HUES6 (cell line): ENCODE results near the gene PIP5K1B.

ENCODE experiments used
- H3K27ac ChIP-seq: 2 replicates; pipeline ENCODE4 v1.7.0; 2013; ENCODE audit warnings: low read depth, mild to moderate bottlenecking, low read length, inconsistent platforms
- H3K27me3 ChIP-seq: 2 replicates; pipeline ENCODE4 v1.6.1; 2013; ENCODE audit warnings: low read length; ENCODE audit not compliant: control insufficient read depth, insufficient read depth
- H3K36me3 ChIP-seq: 2 replicates; pipeline ENCODE4 v1.6.1; 2013; ENCODE audit warnings: low read length; ENCODE audit not compliant: control insufficient read depth, insufficient read depth
- H3K4me1 ChIP-seq: 2 replicates; pipeline ENCODE4 v1.6.1; 2013; ENCODE audit warnings: low read length; ENCODE audit not compliant: control insufficient read depth, insufficient read depth
- H3K4me3 ChIP-seq: 2 replicates; pipeline ENCODE4 v1.5.1; 2013; ENCODE audit warnings: low read depth, low read length
- H3K9ac ChIP-seq: one replicate; pipeline ENCODE4 v1.6.1; 2013; ENCODE audit warnings: mild to moderate bottlenecking, low read length
- H3K9me3 ChIP-seq: 2 replicates; pipeline ENCODE4 v1.6.1; 2013; ENCODE audit warnings: low read depth, low read length; ENCODE audit not compliant: control insufficient read depth, insufficient read depth

The PIP5K1B gene

DNA sequence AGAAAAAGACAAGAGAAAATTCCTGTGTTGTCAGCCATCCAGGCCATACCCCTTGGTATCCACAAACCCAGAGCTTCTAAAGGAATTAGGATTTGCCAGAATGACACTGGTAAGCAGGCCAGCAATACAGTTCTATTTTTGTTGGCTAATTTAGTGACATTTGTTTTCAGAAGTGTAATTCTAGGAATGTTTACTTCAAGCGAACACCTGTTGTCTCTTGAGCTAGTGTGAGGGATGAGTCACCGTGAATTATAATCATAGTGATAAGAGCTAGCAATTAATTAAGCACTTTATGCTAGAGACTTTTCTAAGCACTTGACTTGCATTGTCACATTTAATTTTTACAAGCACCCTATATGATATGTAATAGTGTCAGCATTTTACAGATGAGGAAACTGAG is 209.7 kb downstream of the PIP5K1B start:
- Histone ChIP-seq H3K27me3 (no peaks in the 10 kb centered on the region), H3K9ac (no peak overlapping the region), H3K36me3 (no peaks in the 10 kb centered on the region), H3K27ac (no peak overlapping the region), H3K4me1 (0 out of 2 replicates have a peak, but pooled peaks cover 3% of the 10 kb centered on the region), H3K4me3 (no peak overlapping the region), H3K9me3 (no peaks in the 10 kb centered on the region)

DNA sequence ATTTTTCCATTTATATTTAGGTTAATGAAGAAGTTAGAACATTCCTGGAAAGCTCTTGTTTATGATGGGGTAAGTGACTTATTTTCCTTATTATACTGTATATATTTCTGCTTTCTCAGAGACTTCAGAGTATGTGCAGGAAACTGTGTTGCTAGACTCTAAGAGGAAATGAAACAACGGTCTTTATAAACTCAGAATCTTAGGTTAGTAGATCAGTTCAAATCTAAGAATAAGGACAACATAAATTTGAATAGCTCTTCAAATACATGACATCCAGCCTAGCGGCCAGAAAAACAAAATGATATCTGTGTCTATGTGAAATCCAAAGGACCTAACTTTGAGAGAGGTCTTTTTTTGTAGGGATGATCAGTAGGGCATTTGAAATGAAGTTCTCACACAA is 214.6 kb downstream of the PIP5K1B start:
- H3K27me3 ChIP-seq: no peaks in the 10 kb centered on the region
- no peak overlapping the region for H3K27ac ChIP-seq
- no peak overlapping the region for H3K4me3 ChIP-seq
- 0 out of 2 replicates have a peak, but pooled peaks cover 3% of the 10 kb centered on the region for H3K4me1 ChIP-seq
- H3K36me3 ChIP-seq: no peaks in the 10 kb centered on the region
- H3K9me3 ChIP-seq: no peaks in the 10 kb centered on the region
- no peak overlapping the region for H3K9ac ChIP-seq

DNA sequence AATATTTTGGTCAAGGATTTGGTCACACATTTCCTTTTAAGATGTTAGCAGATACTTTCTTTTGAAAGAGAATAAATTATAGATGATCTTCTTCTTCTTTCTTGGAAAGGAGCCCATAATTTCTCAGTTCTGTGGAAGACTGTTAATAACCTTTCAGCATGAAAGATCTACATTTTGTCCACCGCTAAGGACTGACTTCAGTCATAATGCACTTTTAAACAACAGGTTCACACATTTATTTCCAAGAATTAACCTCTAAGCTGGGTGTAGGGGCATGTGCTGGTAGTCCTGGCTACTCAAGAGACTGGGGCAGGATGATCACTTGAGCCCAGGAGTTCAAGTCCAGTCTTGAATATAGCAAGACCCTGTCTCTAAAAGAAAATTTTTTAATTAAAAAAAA is 215.9 kb downstream of the PIP5K1B start:
- Histone ChIP-seq H3K4me1 (0 out of 2 replicates have a peak, but pooled peaks cover 3% of the 10 kb centered on the region), H3K36me3 (no peaks in the 10 kb centered on the region), H3K27ac (no peak overlapping the region), H3K9me3 (no peaks in the 10 kb centered on the region), H3K4me3 (no peak overlapping the region), H3K9ac (no peak overlapping the region), H3K27me3 (no peaks in the 10 kb centered on the region)

DNA sequence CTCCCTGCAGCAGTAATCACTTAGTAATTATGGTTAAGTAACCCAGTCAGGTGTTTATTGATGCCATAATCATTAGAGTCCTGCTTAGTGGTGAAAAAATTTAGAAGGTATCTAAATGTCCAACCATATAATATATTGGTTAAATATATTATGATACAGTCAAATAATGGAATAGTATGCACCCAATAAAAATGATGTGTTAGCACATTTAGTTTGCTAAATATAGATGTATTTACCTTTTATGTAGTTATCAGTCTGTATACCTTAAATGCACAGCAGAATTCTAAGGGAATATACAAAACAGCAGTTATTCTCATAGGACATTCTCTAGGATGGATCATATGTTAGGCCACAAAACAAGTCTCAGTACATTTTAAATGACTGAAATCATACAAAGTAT is 218.4 kb downstream of the PIP5K1B start:
- Histone ChIP-seq H3K36me3 (no peaks in the 10 kb centered on the region), H3K9me3 (no peaks in the 10 kb centered on the region), H3K9ac (no peak overlapping the region)

DNA sequence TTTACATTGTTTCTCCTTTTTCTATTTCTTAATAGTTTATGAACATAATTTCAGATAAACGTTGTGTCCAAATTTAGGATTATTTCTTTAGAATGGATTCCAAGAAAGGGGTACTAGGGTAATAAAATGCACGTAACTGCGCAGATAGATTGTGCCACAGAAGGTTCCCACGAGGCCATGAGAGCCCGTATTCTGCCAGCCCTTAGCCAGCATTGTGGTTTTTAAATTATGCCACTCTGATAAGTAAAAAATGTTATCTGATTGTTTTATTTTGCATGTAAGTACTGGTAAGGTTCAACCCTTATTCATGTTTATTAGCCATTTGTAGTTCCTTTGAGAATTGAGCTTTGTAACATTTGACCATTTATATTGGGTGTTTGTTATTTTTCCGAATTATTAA is 220.1 kb downstream of the PIP5K1B start:
- no peaks in the 10 kb centered on the region for H3K4me1 ChIP-seq
- H3K27ac ChIP-seq: no peak overlapping the region
- no peaks in the 10 kb centered on the region for H3K9me3 ChIP-seq
- H3K36me3 ChIP-seq: no peaks in the 10 kb centered on the region
- H3K4me3 ChIP-seq: no peak overlapping the region
- H3K27me3 ChIP-seq: no peaks in the 10 kb centered on the region
- no peak overlapping the region for H3K9ac ChIP-seq

More for the DNA sequence above, 218.4 kb downstream of the PIP5K1B start:
- H3K4me1 ChIP-seq: no peaks in the 10 kb centered on the region
- H3K27me3 ChIP-seq: no peaks in the 10 kb centered on the region
- H3K4me3 ChIP-seq: no peak overlapping the region
- no peak overlapping the region for H3K27ac ChIP-seq

DNA sequence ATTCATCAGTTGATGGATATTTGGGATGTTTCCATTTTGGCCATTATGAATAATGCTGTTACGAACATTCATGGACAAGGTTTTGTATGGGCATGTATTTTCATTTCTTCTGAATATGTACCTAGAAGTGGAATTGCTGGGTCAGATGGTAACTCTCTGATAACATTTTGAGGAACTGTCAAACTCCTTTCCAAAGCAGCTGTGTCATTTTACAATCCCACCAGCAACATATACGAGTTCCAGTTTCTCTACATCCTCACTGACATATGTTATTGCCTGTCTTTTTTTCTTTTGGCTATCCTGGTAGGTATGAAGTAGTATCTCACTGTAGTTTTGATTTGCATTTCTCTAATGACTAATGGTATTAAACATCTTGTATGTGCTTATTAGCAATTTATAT is 222.1 kb downstream of the PIP5K1B start:
- Histone ChIP-seq H3K4me3 (no peak overlapping the region), H3K9me3 (no peaks in the 10 kb centered on the region), H3K4me1 (no peaks in the 10 kb centered on the region), H3K9ac (no peak overlapping the region), H3K27ac (no peak overlapping the region), H3K36me3 (no peaks in the 10 kb centered on the region), H3K27me3 (no peaks in the 10 kb centered on the region)

DNA sequence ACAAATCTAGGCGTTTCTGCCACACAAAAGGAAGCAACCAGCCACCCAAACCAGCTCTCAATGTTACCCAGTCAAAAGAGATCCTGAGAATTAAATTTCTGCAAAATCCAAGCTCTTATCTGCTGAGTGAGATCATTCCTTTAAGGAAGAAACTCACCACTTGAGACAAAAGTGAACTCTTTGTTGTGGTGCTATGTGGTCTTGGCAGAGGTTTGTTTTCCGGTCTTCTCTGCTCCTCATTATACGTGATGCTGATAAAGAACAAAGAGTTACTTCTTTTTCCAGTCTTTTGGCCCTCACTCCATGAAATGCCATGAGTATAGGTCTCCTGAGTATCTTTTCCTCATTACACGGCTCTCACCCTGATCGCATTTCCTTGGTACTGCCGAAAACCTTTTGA is 226.8 kb downstream of the PIP5K1B start:
- Histone ChIP-seq H3K9ac (no peak overlapping the region), H3K36me3 (no peaks in the 10 kb centered on the region), H3K27me3 (no peaks in the 10 kb centered on the region), H3K4me1 (no peaks in the 10 kb centered on the region), H3K9me3 (no peaks in the 10 kb centered on the region), H3K27ac (no peak overlapping the region), H3K4me3 (no peak overlapping the region)

DNA sequence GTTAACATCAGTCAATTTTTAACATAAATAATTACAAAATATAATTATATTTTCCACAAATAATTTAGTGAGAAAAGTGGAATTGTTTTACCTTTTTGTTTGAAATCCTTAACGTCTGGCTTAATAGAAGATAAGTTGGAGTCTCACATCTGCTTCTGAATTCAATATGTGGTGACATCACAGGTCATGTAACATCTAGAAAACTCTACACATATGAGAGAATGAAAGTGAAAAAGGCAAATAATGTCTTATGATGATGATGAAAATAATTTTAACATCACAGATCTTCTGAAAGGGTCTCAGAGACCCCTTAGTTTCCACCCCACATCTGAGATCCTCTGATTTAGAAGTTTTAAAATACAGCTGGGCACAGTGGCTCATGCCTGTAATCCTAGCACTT is 227.4 kb downstream of the PIP5K1B start:
- Histone ChIP-seq H3K36me3 (no peaks in the 10 kb centered on the region), H3K27ac (no peak overlapping the region), H3K4me3 (no peak overlapping the region), H3K9me3 (no peaks in the 10 kb centered on the region), H3K9ac (no peak overlapping the region), H3K27me3 (no peaks in the 10 kb centered on the region), H3K4me1 (no peaks in the 10 kb centered on the region)

DNA sequence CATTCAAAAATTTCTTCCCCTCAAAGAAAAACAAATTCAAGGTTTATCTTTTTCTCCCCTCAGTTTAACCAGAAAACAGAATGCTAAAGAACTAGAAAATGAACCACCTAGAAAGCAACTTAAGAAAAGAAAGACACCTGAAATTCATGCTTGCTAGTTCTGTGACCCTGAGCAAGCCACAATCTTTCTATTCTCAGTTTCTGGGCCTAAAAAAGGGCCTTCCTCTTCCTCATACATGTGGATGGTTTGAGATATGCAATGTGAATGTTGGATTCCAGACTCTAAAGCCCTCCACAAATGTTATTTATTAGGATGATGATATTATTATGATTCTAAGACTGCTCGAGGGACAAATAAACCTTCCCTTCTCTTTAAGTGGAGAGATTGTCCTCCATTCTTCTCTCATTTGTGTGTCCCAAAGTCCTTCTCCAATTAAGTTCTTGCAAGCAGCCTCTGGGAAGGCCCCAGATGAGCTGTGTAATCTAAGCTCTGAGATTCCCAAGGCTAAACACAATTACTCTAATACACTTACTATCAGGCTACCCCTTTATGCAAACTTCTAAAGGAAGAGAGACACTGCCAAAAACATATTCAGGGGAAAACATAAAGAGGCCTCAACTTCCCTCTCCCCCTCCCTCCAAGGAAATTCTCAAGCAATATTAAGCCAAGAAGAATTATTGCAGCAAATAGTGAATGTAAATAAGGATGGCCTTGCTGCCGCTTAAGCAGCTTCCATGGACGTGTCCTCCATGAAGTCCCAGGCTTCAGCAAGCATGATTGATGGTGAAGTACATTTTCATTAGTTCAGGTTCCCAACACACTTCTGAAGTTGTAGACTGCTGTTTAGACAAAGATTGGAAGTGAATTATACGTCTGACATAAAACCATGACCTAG is 228.6 kb downstream of the PIP5K1B start:
- no peaks in the 10 kb centered on the region for H3K27me3 ChIP-seq
- H3K4me3 ChIP-seq: no peak overlapping the region
- H3K9ac ChIP-seq: no peak overlapping the region
- no peaks in the 10 kb centered on the region for H3K36me3 ChIP-seq
- H3K9me3 ChIP-seq: no peaks in the 10 kb centered on the region
- H3K4me1 ChIP-seq: no peaks in the 10 kb centered on the region
- no peak overlapping the region for H3K27ac ChIP-seq

DNA sequence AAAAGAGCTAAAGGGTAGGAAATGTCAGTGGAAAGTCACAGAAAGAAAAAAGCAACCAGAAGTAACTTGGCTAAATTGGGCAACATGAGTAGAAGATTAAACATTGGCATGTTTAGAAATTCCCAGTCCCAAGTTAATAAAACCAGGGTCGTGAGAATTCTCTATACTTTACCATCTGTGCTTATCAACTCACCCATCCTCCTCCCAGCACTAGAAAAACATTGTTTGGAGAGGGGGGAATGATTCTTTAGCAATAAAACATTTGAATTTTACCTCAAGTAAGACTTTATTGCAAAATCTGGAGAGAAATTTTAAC is 229.2 kb downstream of the PIP5K1B start:
- Histone ChIP-seq H3K27me3 (no peaks in the 10 kb centered on the region), H3K4me1 (no peaks in the 10 kb centered on the region), H3K9ac (no peak overlapping the region), H3K4me3 (no peak overlapping the region), H3K27ac (no peak overlapping the region), H3K36me3 (no peaks in the 10 kb centered on the region), H3K9me3 (no peaks in the 10 kb centered on the region)

DNA sequence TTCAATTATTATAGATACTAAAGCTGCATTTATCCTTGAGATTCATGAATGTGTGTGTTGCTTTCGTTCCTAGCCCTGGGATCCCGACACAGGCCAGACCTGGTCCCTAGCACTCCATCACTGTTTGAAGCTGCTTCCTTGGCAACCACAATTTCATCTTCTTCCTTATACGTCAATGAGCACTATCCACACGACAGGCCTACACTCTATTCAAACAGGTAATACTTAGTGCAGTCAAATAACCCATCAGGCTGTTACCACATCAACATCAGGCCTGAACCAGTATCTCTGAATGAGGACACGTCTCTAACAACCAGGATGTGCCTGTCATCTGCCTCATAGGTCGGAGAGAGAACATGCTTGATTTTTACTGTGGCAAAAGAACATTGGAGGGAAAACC is 235.5 kb downstream of the PIP5K1B start:
- H3K27ac ChIP-seq: no peak overlapping the region
- no peaks in the 10 kb centered on the region for H3K27me3 ChIP-seq
- no peak overlapping the region for H3K9ac ChIP-seq
- H3K36me3 ChIP-seq: no peaks in the 10 kb centered on the region
- no peaks in the 10 kb centered on the region for H3K4me1 ChIP-seq
- no peaks in the 10 kb centered on the region for H3K9me3 ChIP-seq
- H3K4me3 ChIP-seq: no peak overlapping the region
